Suprapubic skin (tissue), 4 donors: ENCODE data around the gene RIC3.

Source experiments
- POLR2A ChIP-seq, 2 donors: fragments of 450-650 bp; IDR thresholded peaks; one replicate each; pipeline ENCODE4 v1.6.1; 2017; ENCODE audit warnings: antibody characterized with exemption in 2 of 2, mild to moderate bottlenecking in 2 of 2, moderate library complexity in 2 of 2
- POLR2AphosphoS5 ChIP-seq, 3 donors: sonication (generic); formaldehyde crosslinking; IDR thresholded peaks; one replicate each; pipeline ENCODE4 v1.6.1; 2017; ENCODE audit warnings: antibody characterized with exemption in 3 of 3
- TF ChIP-seq, protein P1 (sequence below), 2 donors: fragments of 200-600 bp in 1 of 2; fragments of 450-650 bp in 1 of 2; sonication (generic) in 1 of 2; IDR thresholded peaks; one replicate each; pipeline ENCODE4 v1.5.1; 2016 to 2019; ENCODE audit warnings: antibody characterized with exemption in 2 of 2, mild to moderate bottlenecking in 1 of 2, moderate library complexity in 1 of 2

DNA sequence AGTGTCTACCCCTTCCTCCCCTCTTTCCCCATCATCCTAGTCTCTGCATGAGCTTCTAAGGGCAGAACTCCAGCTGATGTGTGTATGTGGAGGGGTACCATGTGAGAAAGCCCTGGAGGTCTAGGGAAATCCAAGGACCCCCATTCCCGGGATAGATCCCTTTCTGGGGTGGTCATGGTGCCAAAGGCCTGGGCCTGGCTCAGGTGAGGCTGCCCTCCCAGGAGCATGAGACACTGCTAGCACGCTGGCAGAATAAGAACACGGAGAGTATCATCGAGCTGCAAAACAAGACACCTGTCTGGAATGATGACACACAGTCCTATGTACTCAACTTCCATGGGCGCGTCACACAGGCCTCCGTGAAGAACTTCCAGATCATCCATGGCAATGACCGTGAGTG, 68.2 kb downstream of the RIC3 start:
- TF ChIP-seq, protein P1, sequence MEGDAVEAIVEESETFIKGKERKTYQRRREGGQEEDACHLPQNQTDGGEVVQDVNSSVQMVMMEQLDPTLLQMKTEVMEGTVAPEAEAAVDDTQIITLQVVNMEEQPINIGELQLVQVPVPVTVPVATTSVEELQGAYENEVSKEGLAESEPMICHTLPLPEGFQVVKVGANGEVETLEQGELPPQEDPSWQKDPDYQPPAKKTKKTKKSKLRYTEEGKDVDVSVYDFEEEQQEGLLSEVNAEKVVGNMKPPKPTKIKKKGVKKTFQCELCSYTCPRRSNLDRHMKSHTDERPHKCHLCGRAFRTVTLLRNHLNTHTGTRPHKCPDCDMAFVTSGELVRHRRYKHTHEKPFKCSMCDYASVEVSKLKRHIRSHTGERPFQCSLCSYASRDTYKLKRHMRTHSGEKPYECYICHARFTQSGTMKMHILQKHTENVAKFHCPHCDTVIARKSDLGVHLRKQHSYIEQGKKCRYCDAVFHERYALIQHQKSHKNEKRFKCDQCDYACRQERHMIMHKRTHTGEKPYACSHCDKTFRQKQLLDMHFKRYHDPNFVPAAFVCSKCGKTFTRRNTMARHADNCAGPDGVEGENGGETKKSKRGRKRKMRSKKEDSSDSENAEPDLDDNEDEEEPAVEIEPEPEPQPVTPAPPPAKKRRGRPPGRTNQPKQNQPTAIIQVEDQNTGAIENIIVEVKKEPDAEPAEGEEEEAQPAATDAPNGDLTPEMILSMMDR (IDR thresholded peaks at IDR 0.05), result no peak
- no peak for TF ChIP-seq POLR2A (IDR thresholded peaks at IDR 0.05)
- TF ChIP-seq POLR2AphosphoS5 (IDR thresholded peaks at IDR 0.05), result no peak
